Measurements from ENCODE around the gene ULK1.

Gene ULK1

GRCh38 chr12:131861261-131862083 lies 33.0 kb upstream of the ULK1 start:
- H3K79me1 ChIP-seq (ENCODE audit: low read length): no peaks in the 10 kb centered on the region
- no peak overlapping the region for H3K23ac ChIP-seq (ENCODE audit: low read length)
- no peak overlapping the region for H3K9ac ChIP-seq (ENCODE audit: low read length)
- H3K27me3 ChIP-seq (ENCODE audit: insufficient read depth, low read length, poor library complexity): no peaks in the 10 kb centered on the region
- peaks cover 3% of the 10 kb centered on the region for H3K4me1 ChIP-seq (ENCODE audit: control insufficient read depth, low read depth, low read length)
- no peak overlapping the region for H4K5ac ChIP-seq (ENCODE audit: low read length)
- H3K4me3 ChIP-seq (ENCODE audit: low read length): no peak overlapping the region
- H2AK5ac ChIP-seq (ENCODE audit: low read length): peak overlapping the region; percentile 5
- H3K4me2 ChIP-seq (ENCODE audit: low read length): no peak overlapping the region
- H3K27ac ChIP-seq (ENCODE audit: low read depth, low read length): peak overlapping the region; percentile 74
- DNase-seq: no peak
- H2BK5ac ChIP-seq (ENCODE audit: low read length): peak overlapping the region; percentile 23
- no peak overlapping the region for H3K4ac ChIP-seq (ENCODE audit: low read depth, low read length)
- no peak overlapping the region for H4K8ac ChIP-seq (ENCODE audit: low read depth, low read length)
- H3K79me2 ChIP-seq (ENCODE audit: control insufficient read depth, insufficient read depth, low read length): no peaks in the 10 kb centered on the region
- no peak overlapping the region for H2BK15ac ChIP-seq (replicated peaks; ENCODE audit: low read depth)
- H2BK120ac ChIP-seq (ENCODE audit: low read depth, low read length): no peak overlapping the region
- no peak overlapping the region for H3K18ac ChIP-seq (ENCODE audit: low read length)
- peak overlapping the region; percentile 82 for H3K56ac ChIP-seq (ENCODE audit: low read length)
- WGBS (ENCODE audit: extremely low coverage, insufficient coverage, low lambda C conversion rate): no CpG with 5 or more reads among the region's 12 CpGs
- no peaks in the 10 kb centered on the region for H3K36me3 ChIP-seq (ENCODE audit: control insufficient read depth, insufficient read depth, low read length)

- H3K79me1 ChIP-seq (ENCODE audit: low read length): no peaks in the 10 kb centered on the region
- H3K27ac ChIP-seq (ENCODE audit: low read depth, low read length): no peak overlapping the region
- no peak overlapping the region for H3K4ac ChIP-seq (ENCODE audit: low read depth, low read length)
- H3K79me2 ChIP-seq (ENCODE audit: control insufficient read depth, insufficient read depth, low read length): no peaks in the 10 kb centered on the region
- no peak overlapping the region for H4K5ac ChIP-seq (ENCODE audit: low read length)
- no peak overlapping the region for H2BK15ac ChIP-seq (replicated peaks; ENCODE audit: low read depth)
- no peak overlapping the region for H3K9ac ChIP-seq (ENCODE audit: low read length)
- H3K4me1 ChIP-seq (ENCODE audit: control insufficient read depth, low read depth, low read length): peaks cover 3% of the 10 kb centered on the region
- H2BK5ac ChIP-seq (ENCODE audit: low read length): no peak overlapping the region
- no peak overlapping the region for H3K23ac ChIP-seq (ENCODE audit: low read length)
- H3K4me3 ChIP-seq (ENCODE audit: low read length): no peak overlapping the region
- DNase-seq: no peak
- H4K8ac ChIP-seq (ENCODE audit: low read depth, low read length): no peak overlapping the region
- no peak overlapping the region for H3K4me2 ChIP-seq (ENCODE audit: low read length)
- H3K56ac ChIP-seq (ENCODE audit: low read length): no peak overlapping the region
- no peaks in the 10 kb centered on the region for H3K27me3 ChIP-seq (ENCODE audit: insufficient read depth, low read length, poor library complexity)
- H3K36me3 ChIP-seq (ENCODE audit: control insufficient read depth, insufficient read depth, low read length): no peaks in the 10 kb centered on the region
- H2BK120ac ChIP-seq (ENCODE audit: low read depth, low read length): no peak overlapping the region
- H2AK5ac ChIP-seq (ENCODE audit: low read length): no peak overlapping the region
- no CpG with 5 or more reads among the region's 4 CpGs for whole genome bisulfite sequencing (ENCODE audit: extremely low coverage, insufficient coverage, low lambda C conversion rate)
- no peak overlapping the region for H3K18ac ChIP-seq (ENCODE audit: low read length)
Measured at GRCh38 chr12:131862084-131862441, 32.4 kb upstream of the ULK1 start.

GRCh38 chr12:131862600-131862993 lies 31.8 kb upstream of the ULK1 start:
- Histone ChIP-seq H3K36me3 (ENCODE audit: control insufficient read depth, insufficient read depth, low read length) (no peaks in the 10 kb centered on the region), H3K79me2 (ENCODE audit: control insufficient read depth, insufficient read depth, low read length) (no peaks in the 10 kb centered on the region), H3K27ac (ENCODE audit: low read depth, low read length) (no peak overlapping the region), H3K18ac (ENCODE audit: low read length) (no peak overlapping the region), H2BK5ac (ENCODE audit: low read length) (no peak overlapping the region), H4K5ac (ENCODE audit: low read length) (no peak overlapping the region), H2BK15ac (replicated peaks; ENCODE audit: low read depth) (no peak overlapping the region), H3K4me3 (ENCODE audit: low read length) (no peak overlapping the region), H2BK120ac (ENCODE audit: low read depth, low read length) (no peak overlapping the region), H3K56ac (ENCODE audit: low read length) (no peak overlapping the region), H3K4me1 (ENCODE audit: control insufficient read depth, low read depth, low read length) (peaks cover 3% of the 10 kb centered on the region), H3K27me3 (ENCODE audit: insufficient read depth, low read length, poor library complexity) (no peaks in the 10 kb centered on the region), H3K4ac (ENCODE audit: low read depth, low read length) (no peak overlapping the region), H3K79me1 (ENCODE audit: low read length) (no peaks in the 10 kb centered on the region), H4K8ac (ENCODE audit: low read depth, low read length) (no peak overlapping the region), H3K23ac (ENCODE audit: low read length) (no peak overlapping the region), H3K4me2 (ENCODE audit: low read length) (no peak overlapping the region), H3K9ac (ENCODE audit: low read length) (no peak overlapping the region), H2AK5ac (ENCODE audit: low read length) (no peak overlapping the region)
- no CpG with 5 or more reads among the region's 14 CpGs for WGBS (ENCODE audit: extremely low coverage, insufficient coverage, low lambda C conversion rate)
- DNase-seq: no peak

- DNase-seq: no peak
- Histone ChIP-seq H4K8ac (ENCODE audit: low read depth, low read length) (no peak overlapping the region), H3K4me1 (ENCODE audit: control insufficient read depth, low read depth, low read length) (peaks cover 3% of the 10 kb centered on the region), H3K79me2 (ENCODE audit: control insufficient read depth, insufficient read depth, low read length) (no peaks in the 10 kb centered on the region), H3K9ac (ENCODE audit: low read length) (no peak overlapping the region), H3K4ac (ENCODE audit: low read depth, low read length) (no peak overlapping the region), H4K5ac (ENCODE audit: low read length) (no peak overlapping the region), H3K27me3 (ENCODE audit: insufficient read depth, low read length, poor library complexity) (no peaks in the 10 kb centered on the region), H3K4me3 (ENCODE audit: low read length) (no peak overlapping the region), H2BK120ac (ENCODE audit: low read depth, low read length) (no peak overlapping the region), H3K23ac (ENCODE audit: low read length) (no peak overlapping the region), H3K56ac (ENCODE audit: low read length) (no peak overlapping the region), H3K79me1 (ENCODE audit: low read length) (no peaks in the 10 kb centered on the region), H2AK5ac (ENCODE audit: low read length) (no peak overlapping the region), H3K18ac (ENCODE audit: low read length) (peak overlapping the region; percentile 3), H2BK15ac (replicated peaks; ENCODE audit: low read depth) (no peak overlapping the region), H2BK5ac (ENCODE audit: low read length) (no peak overlapping the region), H3K36me3 (ENCODE audit: control insufficient read depth, insufficient read depth, low read length) (no peaks in the 10 kb centered on the region), H3K4me2 (ENCODE audit: low read length) (no peak overlapping the region), H3K27ac (ENCODE audit: low read depth, low read length) (no peak overlapping the region)
- WGBS (ENCODE audit: extremely low coverage, insufficient coverage, low lambda C conversion rate): no CpG with 5 or more reads among the region's 20 CpGs
Measured at GRCh38 chr12:131862994-131863710, 31.3 kb upstream of the ULK1 start.

- peaks cover 3% of the 10 kb centered on the region for H3K4me1 ChIP-seq (ENCODE audit: control insufficient read depth, low read depth, low read length)
- no peak overlapping the region for H3K4me2 ChIP-seq (ENCODE audit: low read length)
- WGBS (ENCODE audit: extremely low coverage, insufficient coverage, low lambda C conversion rate): no CpG with 5 or more reads among the region's 24 CpGs
- H3K18ac ChIP-seq (ENCODE audit: low read length): no peak overlapping the region
- no peak overlapping the region for H4K5ac ChIP-seq (ENCODE audit: low read length)
- H3K79me1 ChIP-seq (ENCODE audit: low read length): no peaks in the 10 kb centered on the region
- H3K27ac ChIP-seq (ENCODE audit: low read depth, low read length): no peak overlapping the region
- no peak overlapping the region for H3K9ac ChIP-seq (ENCODE audit: low read length)
- H2AK5ac ChIP-seq (ENCODE audit: low read length): no peak overlapping the region
- H3K23ac ChIP-seq (ENCODE audit: low read length): no peak overlapping the region
- no peak overlapping the region for H2BK15ac ChIP-seq (replicated peaks; ENCODE audit: low read depth)
- H3K4ac ChIP-seq (ENCODE audit: low read depth, low read length): no peak overlapping the region
- H2BK5ac ChIP-seq (ENCODE audit: low read length): no peak overlapping the region
- H3K56ac ChIP-seq (ENCODE audit: low read length): no peak overlapping the region
- H3K36me3 ChIP-seq (ENCODE audit: control insufficient read depth, insufficient read depth, low read length): no peaks in the 10 kb centered on the region
- no peak overlapping the region for H4K8ac ChIP-seq (ENCODE audit: low read depth, low read length)
- H3K79me2 ChIP-seq (ENCODE audit: control insufficient read depth, insufficient read depth, low read length): no peaks in the 10 kb centered on the region
- H3K4me3 ChIP-seq (ENCODE audit: low read length): no peak overlapping the region
- no peaks in the 10 kb centered on the region for H3K27me3 ChIP-seq (ENCODE audit: insufficient read depth, low read length, poor library complexity)
- peak; percentile 48 for DNase-seq
- no peak overlapping the region for H2BK120ac ChIP-seq (ENCODE audit: low read depth, low read length)
Measured at GRCh38 chr12:131863711-131864396, 30.6 kb upstream of the ULK1 start.
